AG04450 (cell line): ENCODE data around the gene LYRM4. TPM values are rescaled to one million over a fixed set of nuclear protein-coding genes. Genes with fewer than 3 reads are reported as not detected.

ENCODE experiments used
- CTCF ChIA-PET: fragments of 300-600, 350-600 bp; formaldehyde crosslinking; extraction: SDS; loops from one replicate; lab custom pipeline; 2022; ENCODE audit warnings: antibody characterized with exemption, inconsistent platforms; lab: Charles Lee
- POLR2A ChIA-PET: fragments of 350-600 bp; formaldehyde crosslinking; extraction: SDS; loops from one replicate; lab custom pipeline; 2021; ENCODE audit warnings: antibody characterized with exemption, inconsistent platforms; lab: Yijun Ruan, JAX
- DNase-seq: peaks from one replicate; pipeline ENCODE4 v3.0.0-alpha.2; 2011; ENCODE audit warnings: low read depth, low spot score
- H3K27ac ChIP-seq: one replicate; pipeline ENCODE4 v1.5.1; 2012; ENCODE audit warnings: low read depth, low read length, control low read depth
- H3K27me3 ChIP-seq: one replicate; pipeline ENCODE4 v1.6.0; 2012; ENCODE audit warnings: low read length; ENCODE audit not compliant: control insufficient read depth, insufficient read depth
- H3K4me3 ChIP-seq: 2 replicates; pipeline ENCODE4 v1.5.1; 2011; ENCODE audit warnings: mild to moderate bottlenecking, low read depth, low read length, control low read depth
- H3K9me3 ChIP-seq: 2 replicates; pipeline ENCODE4 v1.5.1; 2012; ENCODE audit warnings: low read length; ENCODE audit not compliant: control insufficient read depth, insufficient read depth
- CTCF ChIP-seq: IDR thresholded peaks from 2 replicates; pipeline ENCODE4 v1.5.1; 2011; ENCODE audit warnings: low read depth, low read length, control low read depth, inconsistent platforms
- polyA plus RNA-seq: library from polyadenylated mRNA; depleted of rRNA; stranded (reverse); fragments of >200 nt; gene quantifications from 2 replicates; pipeline ENCODE4 v1.2.3, GENCODE V29; 2011

Gene LYRM4
- polyA plus RNA-seq, 1 experiment, result 41.4 TPM

- no peaks in the 10 kb centered on the region for H3K27me3 ChIP-seq
- H3K27ac ChIP-seq, result no peak overlapping the region
- no peak for DNase-seq
- H3K9me3 ChIP-seq, result no peaks in the 10 kb centered on the region
- H3K4me3 ChIP-seq, result no peak overlapping the region
- TF ChIP-seq CTCF, result no peak
- CTCF ChIA-PET, result interaction anchor here (0.6 to 2.6 kb wide), 2 partner anchors 21 to 67 kb away, joined by 3 to 7 read pairs; no protein-coding TSS in a partner anchor
- POLR2A ChIA-PET, result interaction anchor here (0.6 kb wide), 1 partner anchor 406 kb away, joined by 3 read pairs; no protein-coding TSS in a partner anchor
Observed at GRCh38 chr6:5181510-5182317, 79.0 kb downstream of the LYRM4 start.

- Histone ChIP-seq H3K4me3 (no peak overlapping the region), H3K27ac (no peak overlapping the region), H3K27me3 (no peaks in the 10 kb centered on the region), H3K9me3 (no peaks in the 10 kb centered on the region)
- ChIA-PET CTCF (interaction anchor here (1.3 to 1.5 kb wide), 2 partner anchors 34 to 81 kb away, joined by 3 to 5 read pairs; partner anchors contain the start of genes FARS2 and LYRM4), POLR2A (no interaction called here)
- no peak for DNase-seq
- no peak for TF ChIP-seq CTCF
Observed at GRCh38 chr6:5180636-5181035, 80.1 kb downstream of the LYRM4 start.

- Histone ChIP-seq H3K27me3 (no peaks in the 10 kb centered on the region), H3K4me3 (no peak overlapping the region), H3K27ac (no peak overlapping the region), H3K9me3 (no peaks in the 10 kb centered on the region)
- TF ChIP-seq CTCF, result no peak
- ChIA-PET CTCF (interaction anchor here (1.0 to 1.5 kb wide), 3 partner anchors 35 to 81 kb away, joined by 3 to 5 read pairs (median 3); partner anchors contain the start of genes FARS2 and LYRM4), POLR2A (no interaction called here)
- no peak for DNase-seq
Observed at GRCh38 chr6:5179917-5180316, 80.8 kb downstream of the LYRM4 start.

GRCh38 chr6:5178806-5179205, 81.9 kb downstream of the LYRM4 start:
- no peaks in the 10 kb centered on the region for H3K9me3 ChIP-seq
- H3K27ac ChIP-seq, result no peak overlapping the region
- TF ChIP-seq CTCF, result no peak
- H3K4me3 ChIP-seq, result no peak overlapping the region
- ChIA-PET CTCF (interaction anchor here (0.6 to 1.0 kb wide), 3 partner anchors 36 to 224 kb away, joined by 3 to 6 read pairs (median 3); no protein-coding TSS in a partner anchor), POLR2A (no interaction called here)
- no peak for DNase-seq
- H3K27me3 ChIP-seq, result no peaks in the 10 kb centered on the region

- ChIA-PET CTCF (interaction anchor here (0.7 kb wide), 1 partner anchor 32 kb away, joined by 3 read pairs; no protein-coding TSS in a partner anchor), POLR2A (no interaction called here)
- TF ChIP-seq CTCF, result no peak
- Histone ChIP-seq H3K9me3 (no peaks in the 10 kb centered on the region), H3K27me3 (no peaks in the 10 kb centered on the region), H3K27ac (no peak overlapping the region), H3K4me3 (no peak overlapping the region)
- no peak for DNase-seq
Observed at GRCh38 chr6:5175635-5176034, 85.1 kb downstream of the LYRM4 start.
